HEK293 (cell line): ENCODE results near the gene BMP10.

ENCODE experiments used
- CTCF ChIA-PET: fragments of 350-600 bp; formaldehyde crosslinking; extraction: SDS; loops from one replicate; lab custom pipeline; 2021; ENCODE audit warnings: antibody characterized with exemption; lab: Yijun Ruan, JAX
- POLR2A ChIA-PET: fragments of 300-600 bp; formaldehyde crosslinking; extraction: SDS; loops from one replicate; lab custom pipeline; 2020; ENCODE audit warnings: antibody characterized with exemption, inconsistent platforms; lab: Yijun Ruan, JAX
- H3K27ac ChIP-seq: fragments of 200-500 bp; sonication (Bioruptor generic); 2 replicates; pipeline ENCODE4 v1.5.1; 2014; ENCODE audit warnings: low read depth, low read length, control low read depth, inconsistent platforms; ENCODE audit errors: extremely low read depth
- H3K36me3 ChIP-seq, 2 experiments: fragments of 200-500 bp in 1 of 2; sonication (Bioruptor generic) in 1 of 2; 1 replicate in 1 of 2; 2 replicates in 1 of 2; pipeline ENCODE4 v1.5.1; 2014 to 2017; ENCODE audit warnings: inconsistent platforms in 2 of 2, low read length in 2 of 2; ENCODE audit not compliant: control insufficient read depth in 2 of 2, insufficient read depth in 1 of 2
- H3K4me1 ChIP-seq: fragments of 200-500 bp; sonication (Bioruptor generic); 2 replicates; pipeline ENCODE4 v1.5.1; 2014; ENCODE audit warnings: mild to moderate bottlenecking, low read length, inconsistent platforms; ENCODE audit not compliant: control insufficient read depth, insufficient read depth
- H3K4me3 ChIP-seq: 2 replicates; pipeline ENCODE4 v1.5.1; 2011; ENCODE audit warnings: low read depth, mild to moderate bottlenecking, control low read depth, low read length, moderate library complexity
- H3K9me3 ChIP-seq: fragments of 200-500 bp; sonication (Bioruptor generic); 2 replicates; pipeline ENCODE4 v1.5.1; 2014; ENCODE audit warnings: low read depth, low read length, inconsistent platforms; ENCODE audit not compliant: control insufficient read depth, insufficient read depth
- KLF1 ChIP-seq: fragments of 450-650 bp; formaldehyde crosslinking; IDR thresholded peaks from 2 replicates; pipeline ENCODE4 v1.5.1; 2016; ENCODE audit warnings: missing biosample characterization, missing genetic modification characterization
- PRDM1 ChIP-seq: fragments of 450-650 bp; formaldehyde crosslinking; IDR thresholded peaks from 2 replicates; pipeline ENCODE4; 2016; ENCODE audit warnings: missing biosample characterization, missing genetic modification characterization
- SCRT1 ChIP-seq: fragments of 450-650 bp; formaldehyde crosslinking; IDR thresholded peaks from 2 replicates; pipeline ENCODE4 v1.5.1; 2016; ENCODE audit warnings: missing biosample characterization, missing genetic modification characterization, borderline replicate concordance
- SCRT2 ChIP-seq: fragments of 450-650 bp; formaldehyde crosslinking; IDR thresholded peaks from 2 replicates; pipeline ENCODE4 v1.5.1; 2016; ENCODE audit warnings: missing biosample characterization, missing genetic modification characterization
- YY1 ChIP-seq: fragments of 450-650 bp; formaldehyde crosslinking; IDR thresholded peaks from 2 replicates; pipeline ENCODE4 v1.5.1; 2018; ENCODE audit warnings: missing biosample characterization, missing genetic modification characterization
- YY2 ChIP-seq: fragments of 450-650 bp; formaldehyde crosslinking; IDR thresholded peaks from 2 replicates; pipeline ENCODE4 v1.5.1; 2016; ENCODE audit warnings: missing biosample characterization, missing genetic modification characterization
- ZBTB17 ChIP-seq: fragments of 450-650 bp; formaldehyde crosslinking; IDR thresholded peaks from 2 replicates; pipeline ENCODE4 v1.5.1; 2016; ENCODE audit warnings: missing biosample characterization, missing genetic modification characterization
- ZNF10 ChIP-seq: fragments of 450-650 bp; formaldehyde crosslinking; IDR thresholded peaks from 2 replicates; pipeline ENCODE4 v1.5.1; 2017; ENCODE audit warnings: missing biosample characterization, missing genetic modification characterization
- ZNF148 ChIP-seq: fragments of 450-650 bp; formaldehyde crosslinking; IDR thresholded peaks from 2 replicates; pipeline ENCODE4 v1.5.0; 2017; ENCODE audit warnings: missing biosample characterization, missing genetic modification characterization, borderline replicate concordance
- ZNF18 ChIP-seq: fragments of 450-650 bp; formaldehyde crosslinking; IDR thresholded peaks from 2 replicates; pipeline ENCODE4 v1.5.1; 2016; ENCODE audit warnings: missing biosample characterization, missing genetic modification characterization
- ZNF302 ChIP-seq: fragments of 450-650 bp; formaldehyde crosslinking; IDR thresholded peaks from 2 replicates; pipeline ENCODE4 v1.5.1; 2016; ENCODE audit warnings: missing biosample characterization, missing genetic modification characterization, low read depth
- ZNF341 ChIP-seq: fragments of 450-650 bp; formaldehyde crosslinking; IDR thresholded peaks from 2 replicates; pipeline ENCODE4; 2016; ENCODE audit warnings: low read depth, missing biosample characterization, missing genetic modification characterization
- ZNF354C ChIP-seq: fragments of 450-650 bp; formaldehyde crosslinking; IDR thresholded peaks from 2 replicates; pipeline ENCODE4 v1.5.1; 2016; ENCODE audit warnings: missing biosample characterization, missing genetic modification characterization, low read depth, borderline replicate concordance
- ZNF37A ChIP-seq: fragments of 450-650 bp; IDR thresholded peaks from 2 replicates; pipeline ENCODE4 v1.5.1; 2018; ENCODE audit warnings: missing biosample characterization, missing genetic modification characterization
- ZNF433 ChIP-seq: fragments of 450-650 bp; formaldehyde crosslinking; IDR thresholded peaks from 2 replicates; pipeline ENCODE4 v1.5.1; 2016; ENCODE audit warnings: missing biosample characterization, missing genetic modification characterization, low read depth
- ZNF555 ChIP-seq: fragments of 450-650 bp; formaldehyde crosslinking; conservative IDR thresholded peaks from 2 replicates; pipeline ENCODE4 v1.5.1; 2017; ENCODE audit warnings: missing biosample characterization, mild to moderate bottlenecking, missing genetic modification characterization, inconsistent platforms
- ZNF596 ChIP-seq: fragments of 450-650 bp; IDR thresholded peaks from 2 replicates; pipeline ENCODE4 v1.5.0; 2018; ENCODE audit warnings: missing biosample characterization, mild to moderate bottlenecking, missing genetic modification characterization, moderate library complexity
- ZNF677 ChIP-seq: fragments of 450-650 bp; IDR thresholded peaks from 2 replicates; pipeline ENCODE4 v1.5.0; 2018; ENCODE audit warnings: missing biosample characterization, mild to moderate bottlenecking, missing genetic modification characterization, moderate library complexity
- ZNF76 ChIP-seq: fragments of 450-650 bp; formaldehyde crosslinking; IDR thresholded peaks from 2 replicates; pipeline ENCODE4; 2016; ENCODE audit warnings: low read depth, missing biosample characterization, missing genetic modification characterization, borderline replicate concordance
- TF ChIP-seq, protein P1 (sequence below): fragments of 450-650 bp; formaldehyde crosslinking; IDR thresholded peaks from 2 replicates; pipeline ENCODE4 v1.5.1; 2016; ENCODE audit warnings: missing biosample characterization, missing genetic modification characterization
- TF ChIP-seq, protein P2 (sequence below): fragments of 450-650 bp; formaldehyde crosslinking; IDR thresholded peaks from 2 replicates; pipeline ENCODE4 v1.5.1; 2016; ENCODE audit warnings: missing biosample characterization, missing genetic modification characterization
- TF ChIP-seq, protein P3 (sequence below): fragments of 450-650 bp; formaldehyde crosslinking; IDR thresholded peaks from 2 replicates; pipeline ENCODE4 v1.5.1; 2017; ENCODE audit warnings: missing biosample characterization, missing genetic modification characterization

Gene BMP10

GRCh38 chr2:68889500-68889899 is 18.3 kb upstream of the BMP10 start:
- ChIA-PET CTCF (interaction anchor here (0.8 to 1.2 kb wide), 2 partner anchors 10 to 48 kb away, joined by 3 to 4 read pairs; no protein-coding TSS in a partner anchor), POLR2A (no interaction called here)
- Histone ChIP-seq H3K4me1 (no peaks in the 10 kb centered on the region), H3K9me3 (no peaks in the 10 kb centered on the region), H3K36me3 (no peaks in the 10 kb centered on the region), H3K4me3 (no peak overlapping the region), H3K27ac (no peak overlapping the region)
- no peak for TF ChIP-seq ZNF555 (tag by site-specific recombination)
- TF ChIP-seq SCRT1 (tag by site-specific recombination) = peak; percentile 51; the same call in 1 of the 2 replicates
- TF ChIP-seq ZNF341 (tag by site-specific recombination) = 0 out of 2 replicates have a peak, but pooled peaks have one; percentile 8
- peak; percentile 84 for TF ChIP-seq SCRT2

DNA sequence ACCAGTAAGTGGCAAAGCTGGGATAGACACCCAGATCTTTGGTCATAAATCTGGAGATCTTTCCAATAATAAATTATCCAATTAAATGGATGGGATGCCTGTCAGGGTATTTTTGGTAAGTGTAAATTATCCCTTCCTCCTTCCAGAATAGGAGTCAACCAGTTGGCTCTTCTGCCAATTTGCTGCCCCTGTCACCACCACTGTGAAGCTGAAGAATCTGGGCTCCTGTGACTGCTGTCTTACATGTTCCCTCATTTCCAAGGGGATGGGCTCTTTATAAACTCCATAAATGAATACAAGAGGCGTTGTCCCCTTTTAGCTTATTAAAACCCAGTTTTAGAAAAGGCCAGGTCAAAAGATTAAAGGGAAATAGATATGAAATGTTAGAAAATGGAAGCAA is 17.8 kb upstream of the BMP10 start:
- Histone ChIP-seq H3K4me1 (no peaks in the 10 kb centered on the region), H3K27ac (no peak overlapping the region), H3K4me3 (no peak overlapping the region), H3K9me3 (no peaks in the 10 kb centered on the region), H3K36me3 (no peaks in the 10 kb centered on the region)
- ChIA-PET CTCF (interaction anchor here (1.2 kb wide), 1 partner anchor 180 kb away, joined by 3 read pairs; no protein-coding TSS in a partner anchor), POLR2A (no interaction called here)
- TF ChIP-seq ZNF596 (tag by site-specific recombination) (no peak), PRDM1 (tag by site-specific recombination) (no peak), ZNF677 (tag by site-specific recombination) (no peak), ZNF433 (tag by site-specific recombination) (no peak), ZBTB17 (tag by site-specific recombination) (no peak), ZNF37A (no peak), ZNF354C (tag by site-specific recombination) (no peak), SCRT1 (tag by site-specific recombination) (no peak), KLF1 (tag by site-specific recombination) (no peak), ZNF341 (tag by site-specific recombination) (no peak), ZNF76 (tag by site-specific recombination) (no peak), ZNF302 (tag by site-specific recombination) (no peak)

- no peak overlapping the region for H3K4me3 ChIP-seq
- H3K27ac ChIP-seq = no peak overlapping the region
- POLR2A ChIA-PET = no interaction called here
- no peaks in the 10 kb centered on the region for H3K9me3 ChIP-seq
- H3K4me1 ChIP-seq = no peaks in the 10 kb centered on the region
- CTCF ChIA-PET = interaction anchor here (1.2 kb wide), 1 partner anchor 179 kb away, joined by 3 read pairs; no protein-coding TSS in a partner anchor
- H3K36me3 ChIP-seq = no peaks in the 10 kb centered on the region
- TF ChIP-seq, protein P1, sequence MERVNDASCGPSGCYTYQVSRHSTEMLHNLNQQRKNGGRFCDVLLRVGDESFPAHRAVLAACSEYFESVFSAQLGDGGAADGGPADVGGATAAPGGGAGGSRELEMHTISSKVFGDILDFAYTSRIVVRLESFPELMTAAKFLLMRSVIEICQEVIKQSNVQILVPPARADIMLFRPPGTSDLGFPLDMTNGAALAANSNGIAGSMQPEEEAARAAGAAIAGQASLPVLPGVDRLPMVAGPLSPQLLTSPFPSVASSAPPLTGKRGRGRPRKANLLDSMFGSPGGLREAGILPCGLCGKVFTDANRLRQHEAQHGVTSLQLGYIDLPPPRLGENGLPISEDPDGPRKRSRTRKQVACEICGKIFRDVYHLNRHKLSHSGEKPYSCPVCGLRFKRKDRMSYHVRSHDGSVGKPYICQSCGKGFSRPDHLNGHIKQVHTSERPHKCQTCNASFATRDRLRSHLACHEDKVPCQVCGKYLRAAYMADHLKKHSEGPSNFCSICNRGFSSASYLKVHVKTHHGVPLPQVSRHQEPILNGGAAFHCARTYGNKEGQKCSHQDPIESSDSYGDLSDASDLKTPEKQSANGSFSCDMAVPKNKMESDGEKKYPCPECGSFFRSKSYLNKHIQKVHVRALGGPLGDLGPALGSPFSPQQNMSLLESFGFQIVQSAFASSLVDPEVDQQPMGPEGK (tag by site-specific recombination) = no peak
- TF ChIP-seq ZNF354C (tag by site-specific recombination) (no peak), ZBTB17 (tag by site-specific recombination) (no peak), YY2 (tag by site-specific recombination) (no peak), ZNF18 (tag by site-specific recombination) (no peak), ZNF10 (no peak), ZNF148 (tag by site-specific recombination) (no peak), YY1 (tag by site-specific recombination) (no peak)
- TF ChIP-seq, protein P2, sequence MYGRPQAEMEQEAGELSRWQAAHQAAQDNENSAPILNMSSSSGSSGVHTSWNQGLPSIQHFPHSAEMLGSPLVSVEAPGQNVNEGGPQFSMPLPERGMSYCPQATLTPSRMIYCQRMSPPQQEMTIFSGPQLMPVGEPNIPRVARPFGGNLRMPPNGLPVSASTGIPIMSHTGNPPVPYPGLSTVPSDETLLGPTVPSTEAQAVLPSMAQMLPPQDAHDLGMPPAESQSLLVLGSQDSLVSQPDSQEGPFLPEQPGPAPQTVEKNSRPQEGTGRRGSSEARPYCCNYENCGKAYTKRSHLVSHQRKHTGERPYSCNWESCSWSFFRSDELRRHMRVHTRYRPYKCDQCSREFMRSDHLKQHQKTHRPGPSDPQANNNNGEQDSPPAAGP (tag by site-specific recombination) = no peak
- TF ChIP-seq, protein P3, sequence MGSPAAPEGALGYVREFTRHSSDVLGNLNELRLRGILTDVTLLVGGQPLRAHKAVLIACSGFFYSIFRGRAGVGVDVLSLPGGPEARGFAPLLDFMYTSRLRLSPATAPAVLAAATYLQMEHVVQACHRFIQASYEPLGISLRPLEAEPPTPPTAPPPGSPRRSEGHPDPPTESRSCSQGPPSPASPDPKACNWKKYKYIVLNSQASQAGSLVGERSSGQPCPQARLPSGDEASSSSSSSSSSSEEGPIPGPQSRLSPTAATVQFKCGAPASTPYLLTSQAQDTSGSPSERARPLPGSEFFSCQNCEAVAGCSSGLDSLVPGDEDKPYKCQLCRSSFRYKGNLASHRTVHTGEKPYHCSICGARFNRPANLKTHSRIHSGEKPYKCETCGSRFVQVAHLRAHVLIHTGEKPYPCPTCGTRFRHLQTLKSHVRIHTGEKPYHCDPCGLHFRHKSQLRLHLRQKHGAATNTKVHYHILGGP (tag by site-specific recombination) = no peak
Observed at GRCh38 chr2:68888038-68888704, 17.0 kb upstream of the BMP10 start.
